ENCODE data around the gene NRIP2. TPM values are rescaled to one million over a fixed set of nuclear protein-coding genes. Genes with fewer than 3 reads are reported as not detected.

Gene NRIP2
- total and polyA plus RNA-seq, 2 donors = 1.1 to 2.3 TPM

GRCh38 chr12:2803635-2804392, 31.0 kb downstream of the NRIP2 start:
- 90% methylated on average over 7 of the region's 7 CpGs for WGBS
- no peak overlapping the region for H3K27ac ChIP-seq (ENCODE audit: low read depth in 1 of 2, low read length in 1 of 2)
- peaks cover 50 to 62% of the 10 kb centered on the region in 2 donors for H3K36me3 ChIP-seq (ENCODE audit: control insufficient read depth in 2 of 2, insufficient read depth in 2 of 2, low read length in 1 of 2)
- no peaks in the 10 kb centered on the region for H3K4me1 ChIP-seq (ENCODE audit: control insufficient read depth in 2 of 2, insufficient read depth in 2 of 2, low read length in 2 of 2)
- no peaks in the 10 kb centered on the region for H3K27me3 ChIP-seq (ENCODE audit: control insufficient read depth in 2 of 2, insufficient read depth in 1 of 2, low read length in 1 of 2)
- H3K9me3 ChIP-seq (ENCODE audit: control insufficient read depth in 2 of 2, insufficient read depth in 1 of 2, low read length in 1 of 2) = no peaks in the 10 kb centered on the region
- DNase-seq (ENCODE audit: low read depth in 6 of 9, low spot score in 9 of 9) = no peak
- H3K4me3 ChIP-seq (ENCODE audit: low read length in 2 of 2) = no peak overlapping the region

GRCh38 chr12:2801044-2801783, 33.6 kb downstream of the NRIP2 start:
- Histone ChIP-seq H3K4me1 (ENCODE audit: control insufficient read depth in 2 of 2, insufficient read depth in 2 of 2, low read length in 2 of 2) (peaks cover 3 to 4% of the 10 kb centered on the region in 2 donors), H3K9me3 (ENCODE audit: control insufficient read depth in 2 of 2, insufficient read depth in 1 of 2, low read length in 1 of 2) (no peaks in the 10 kb centered on the region), H3K27me3 (ENCODE audit: control insufficient read depth in 2 of 2, insufficient read depth in 1 of 2, low read length in 1 of 2) (no peaks in the 10 kb centered on the region), H3K4me3 (ENCODE audit: low read length in 2 of 2) (no peak overlapping the region), H3K36me3 (ENCODE audit: control insufficient read depth in 2 of 2, insufficient read depth in 2 of 2, low read length in 1 of 2) (peaks cover 68 to 83% of the 10 kb centered on the region in 2 donors), H3K27ac (ENCODE audit: low read depth in 1 of 2, low read length in 1 of 2) (no peak overlapping the region)
- no peak for DNase-seq (ENCODE audit: low read depth in 6 of 9, low spot score in 9 of 9)
- 95% methylated on average over 16 of the region's 16 CpGs for WGBS

GRCh38 chr12:2800046-2800570, 34.7 kb downstream of the NRIP2 start:
- no peak for DNase-seq (ENCODE audit: low read depth in 6 of 9, low spot score in 9 of 9)
- no peak overlapping the region for H3K4me3 ChIP-seq (ENCODE audit: low read length in 2 of 2)
- H3K27ac ChIP-seq (ENCODE audit: low read depth in 1 of 2, low read length in 1 of 2) = no peak overlapping the region
- peaks cover 4 to 7% of the 10 kb centered on the region in 2 donors for H3K4me1 ChIP-seq (ENCODE audit: control insufficient read depth in 2 of 2, insufficient read depth in 2 of 2, low read length in 2 of 2)
- no peaks in the 10 kb centered on the region for H3K9me3 ChIP-seq (ENCODE audit: control insufficient read depth in 2 of 2, insufficient read depth in 1 of 2, low read length in 1 of 2)
- H3K27me3 ChIP-seq (ENCODE audit: control insufficient read depth in 2 of 2, insufficient read depth in 1 of 2, low read length in 1 of 2) = no peaks in the 10 kb centered on the region
- WGBS = 94% methylated on average over 3 of the region's 3 CpGs
- H3K36me3 ChIP-seq (ENCODE audit: control insufficient read depth in 2 of 2, insufficient read depth in 2 of 2, low read length in 1 of 2) = peaks cover 68 to 79% of the 10 kb centered on the region in 2 donors

GRCh38 chr12:2797721-2798418, 37.0 kb downstream of the NRIP2 start:
- no peak overlapping the region for H3K27ac ChIP-seq (ENCODE audit: low read depth in 1 of 2, low read length in 1 of 2)
- H3K36me3 ChIP-seq (ENCODE audit: control insufficient read depth in 2 of 2, insufficient read depth in 2 of 2, low read length in 1 of 2) = peaks cover 56 to 58% of the 10 kb centered on the region in 2 donors
- H3K4me3 ChIP-seq (ENCODE audit: low read length in 2 of 2) = no peak overlapping the region
- no peak for DNase-seq (ENCODE audit: low read depth in 6 of 9, low spot score in 9 of 9)
- H3K27me3 ChIP-seq (ENCODE audit: control insufficient read depth in 2 of 2, insufficient read depth in 1 of 2, low read length in 1 of 2) = peaks cover 0 to 16% of the 10 kb centered on the region in 2 donors
- WGBS = 97% methylated on average over 7 of the region's 7 CpGs
- H3K4me1 ChIP-seq (ENCODE audit: control insufficient read depth in 2 of 2, insufficient read depth in 2 of 2, low read length in 2 of 2) = peaks cover 4 to 20% of the 10 kb centered on the region in 2 donors
- H3K9me3 ChIP-seq (ENCODE audit: control insufficient read depth in 2 of 2, insufficient read depth in 1 of 2, low read length in 1 of 2) = no peaks in the 10 kb centered on the region

- H3K9me3 ChIP-seq (ENCODE audit: control insufficient read depth in 2 of 2, insufficient read depth in 1 of 2, low read length in 1 of 2) = no peaks in the 10 kb centered on the region
- no peak overlapping the region for H3K27ac ChIP-seq (ENCODE audit: low read depth in 1 of 2, low read length in 1 of 2)
- peaks cover 0 to 16% of the 10 kb centered on the region in 2 donors for H3K27me3 ChIP-seq (ENCODE audit: control insufficient read depth in 2 of 2, insufficient read depth in 1 of 2, low read length in 1 of 2)
- H3K4me3 ChIP-seq (ENCODE audit: low read length in 2 of 2) = peak overlapping the region; percentile 78 to 85
- H3K36me3 ChIP-seq (ENCODE audit: control insufficient read depth in 2 of 2, insufficient read depth in 2 of 2, low read length in 1 of 2) = peaks cover 42 to 45% of the 10 kb centered on the region in 2 donors
- DNase-seq (ENCODE audit: low read depth in 6 of 9, low spot score in 9 of 9) = peak in 1 of 9 donors; percentile 24
- peaks cover 4 to 24% of the 10 kb centered on the region in 2 donors for H3K4me1 ChIP-seq (ENCODE audit: control insufficient read depth in 2 of 2, insufficient read depth in 2 of 2, low read length in 2 of 2)
- WGBS = 7% methylated on average over 14 of the region's 14 CpGs
These were observed 38.6 kb downstream of the NRIP2 start for GRCh38 chr12:2796187-2796666.

GRCh38 chr12:2795291-2796186, 39.3 kb downstream of the NRIP2 start:
- under 1% methylated on average over 111 of the region's 111 CpGs for WGBS
- Histone ChIP-seq H3K36me3 (ENCODE audit: control insufficient read depth in 2 of 2, insufficient read depth in 2 of 2, low read length in 1 of 2) (peaks cover 35 to 38% of the 10 kb centered on the region in 2 donors), H3K4me1 (ENCODE audit: control insufficient read depth in 2 of 2, insufficient read depth in 2 of 2, low read length in 2 of 2) (peaks cover 4 to 24% of the 10 kb centered on the region in 2 donors), H3K27ac (ENCODE audit: low read depth in 1 of 2, low read length in 1 of 2) (peak overlapping the region; percentile 43 to 75), H3K9me3 (ENCODE audit: control insufficient read depth in 2 of 2, insufficient read depth in 1 of 2, low read length in 1 of 2) (no peaks in the 10 kb centered on the region), H3K27me3 (ENCODE audit: control insufficient read depth in 2 of 2, insufficient read depth in 1 of 2, low read length in 1 of 2) (peaks cover 0 to 16% of the 10 kb centered on the region in 2 donors), H3K4me3 (ENCODE audit: low read length in 2 of 2) (peak overlapping the region; percentile 78 to 85)
- DNase-seq (ENCODE audit: low read depth in 6 of 9, low spot score in 9 of 9) = peak in 7 of 9 donors; percentile 62 to 86 (median 75)

- Histone ChIP-seq H3K4me3 (ENCODE audit: low read length in 2 of 2) (peak within 1 kb of the TSS; percentile 78 to 85), H3K27me3 (ENCODE audit: control insufficient read depth in 2 of 2, insufficient read depth in 1 of 2, low read length in 1 of 2) (peaks cover 0 to 16% of the 10 kb centered on the region in 2 donors), H3K27ac (ENCODE audit: low read depth in 1 of 2, low read length in 1 of 2) (peak within 1 kb of the TSS; percentile 65 to 75), H3K36me3 (ENCODE audit: control insufficient read depth in 2 of 2, insufficient read depth in 2 of 2, low read length in 1 of 2) (peaks cover 28 to 31% of the 10 kb centered on the region in 2 donors), H3K4me1 (ENCODE audit: control insufficient read depth in 2 of 2, insufficient read depth in 2 of 2, low read length in 2 of 2) (peaks cover 4 to 24% of the 10 kb centered on the region in 2 donors), H3K9me3 (ENCODE audit: control insufficient read depth in 2 of 2, insufficient read depth in 1 of 2, low read length in 1 of 2) (no peaks in the 10 kb centered on the region)
- WGBS = under 1% methylated on average over 63 of the region's 63 CpGs
- peak; percentile 77 to 93 (median 89) for DNase-seq (ENCODE audit: low read depth in 6 of 9, low spot score in 9 of 9)
These were observed 40.0 kb downstream of the NRIP2 start, which contains the start of gene FKBP4 for GRCh38 chr12:2794736-2795289. FKBP4 (plus strand) TSS chr12:2794970; CDS start chr12:2795140, 170 bp downstream.

All from thymus (tissue), 11 donors.